ENCODE data around the gene TMEM183A.

TMEM183A gene

DNA sequence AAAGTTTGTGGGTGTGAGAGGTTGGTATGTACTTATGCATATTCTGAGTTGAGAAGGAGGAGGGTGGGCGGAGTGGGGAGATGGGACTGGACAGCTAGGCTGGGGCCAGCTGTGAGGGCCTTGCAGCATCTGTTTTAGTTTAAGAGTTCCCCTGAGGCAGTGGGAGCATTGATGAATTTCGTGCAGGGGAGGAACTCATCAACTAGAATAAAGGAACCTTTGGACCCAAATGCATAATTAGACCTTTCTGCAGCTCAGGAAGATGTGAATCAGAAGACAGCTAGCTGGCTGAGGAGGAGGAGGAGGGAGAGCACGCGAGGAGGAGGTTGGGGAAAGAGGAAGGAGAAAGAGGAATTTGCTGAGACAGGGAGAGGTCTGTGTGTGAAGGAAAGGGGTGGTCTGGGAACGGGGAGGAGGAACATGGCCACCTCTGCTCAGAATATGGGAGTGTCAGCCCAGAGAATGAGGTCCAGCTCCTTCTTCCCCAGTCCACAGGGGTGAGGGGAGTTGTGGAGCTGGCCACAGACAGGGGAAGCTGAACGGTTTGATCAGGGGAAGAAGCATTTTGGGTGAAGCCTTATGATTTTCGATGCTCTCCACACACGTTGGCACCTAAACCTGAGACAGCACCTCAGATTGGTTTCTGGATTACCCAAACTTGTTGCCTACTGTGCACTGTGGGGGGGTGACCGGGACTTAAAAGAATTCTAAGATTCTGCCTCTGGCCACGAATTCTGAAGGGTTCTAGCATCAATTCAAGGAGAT, 50.9 kb downstream of the TMEM183A start:
- no peak for DNase-seq (ENCODE audit: insufficient read length, low spot score)
- no peak for FAIRE-seq
- TF ChIP-seq POLR2A (IDR thresholded peaks at IDR 0.05; ENCODE audit: low read depth, low read length), result no peak
- no peak for TF ChIP-seq PAX5 (IDR thresholded peaks at IDR 0.05; ENCODE audit: insufficient read depth, low read length, severe bottlenecking)
- no peak for TF ChIP-seq SPI1 (IDR thresholded peaks at IDR 0.05; ENCODE audit: low read depth, low read length)
- no peak for TF ChIP-seq POU2F2 (IDR thresholded peaks at IDR 0.05; ENCODE audit: low read depth, low read length)
- TF ChIP-seq POLR2AphosphoS5 (IDR thresholded peaks at IDR 0.05; ENCODE audit: low read depth, low read length), result no peak
- no peak for TF ChIP-seq TAF1 (IDR thresholded peaks at IDR 0.05; ENCODE audit: low read depth, low read length)

DNA sequence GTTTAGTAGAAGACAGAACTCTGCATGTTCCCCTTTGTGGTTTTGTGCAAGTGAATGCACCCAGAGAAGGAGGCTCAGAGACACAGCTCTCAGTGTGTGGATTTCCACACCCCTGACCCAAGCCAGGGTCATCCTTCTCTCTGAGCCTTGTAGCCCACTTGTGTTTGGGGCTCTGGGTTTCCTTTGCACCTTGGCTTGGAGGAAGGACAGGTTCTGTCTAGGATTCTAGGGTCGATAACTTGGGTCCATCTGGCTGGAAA, 51.4 kb downstream of the TMEM183A start:
- DNase-seq (ENCODE audit: insufficient read length, low spot score) (no peak), FAIRE-seq (no peak)
- TF ChIP-seq POLR2A (IDR thresholded peaks at IDR 0.05; ENCODE audit: low read depth, low read length) (no peak), SPI1 (IDR thresholded peaks at IDR 0.05; ENCODE audit: low read depth, low read length) (no peak), POU2F2 (IDR thresholded peaks at IDR 0.05; ENCODE audit: low read depth, low read length) (no peak), POLR2AphosphoS5 (IDR thresholded peaks at IDR 0.05; ENCODE audit: low read depth, low read length) (no peak), TAF1 (IDR thresholded peaks at IDR 0.05; ENCODE audit: low read depth, low read length) (no peak), PAX5 (IDR thresholded peaks at IDR 0.05; ENCODE audit: insufficient read depth, low read length, severe bottlenecking) (no peak)

DNA sequence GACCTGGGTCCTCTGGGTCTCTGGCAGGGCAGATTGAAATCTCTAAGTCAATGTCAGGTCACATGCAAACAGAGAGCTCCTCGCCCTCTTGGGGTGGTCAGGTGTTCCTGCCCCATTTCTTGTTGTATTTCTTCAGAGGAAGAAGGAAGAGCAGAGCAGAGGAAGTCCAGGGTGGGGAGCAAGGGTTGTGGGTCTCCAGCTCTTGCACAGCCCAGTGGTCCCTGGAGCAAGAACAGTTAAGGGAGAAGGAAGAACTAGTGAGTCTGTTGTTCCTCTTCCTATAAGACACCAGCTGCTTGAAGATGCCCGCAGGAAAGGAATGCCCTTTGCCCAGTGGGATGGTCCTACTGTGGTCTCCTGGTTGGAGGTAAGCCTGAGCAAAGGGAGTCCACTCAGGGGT, 52.3 kb downstream of the TMEM183A start:
- DNase-seq (ENCODE audit: insufficient read length, low spot score) (no peak), FAIRE-seq (no peak)
- TF ChIP-seq TAF1 (IDR thresholded peaks at IDR 0.05; ENCODE audit: low read depth, low read length) (no peak), POLR2AphosphoS5 (IDR thresholded peaks at IDR 0.05; ENCODE audit: low read depth, low read length) (no peak), POLR2A (IDR thresholded peaks at IDR 0.05; ENCODE audit: low read depth, low read length) (no peak), PAX5 (IDR thresholded peaks at IDR 0.05; ENCODE audit: insufficient read depth, low read length, severe bottlenecking) (no peak), POU2F2 (IDR thresholded peaks at IDR 0.05; ENCODE audit: low read depth, low read length) (no peak), SPI1 (IDR thresholded peaks at IDR 0.05; ENCODE audit: low read depth, low read length) (no peak)

DNA sequence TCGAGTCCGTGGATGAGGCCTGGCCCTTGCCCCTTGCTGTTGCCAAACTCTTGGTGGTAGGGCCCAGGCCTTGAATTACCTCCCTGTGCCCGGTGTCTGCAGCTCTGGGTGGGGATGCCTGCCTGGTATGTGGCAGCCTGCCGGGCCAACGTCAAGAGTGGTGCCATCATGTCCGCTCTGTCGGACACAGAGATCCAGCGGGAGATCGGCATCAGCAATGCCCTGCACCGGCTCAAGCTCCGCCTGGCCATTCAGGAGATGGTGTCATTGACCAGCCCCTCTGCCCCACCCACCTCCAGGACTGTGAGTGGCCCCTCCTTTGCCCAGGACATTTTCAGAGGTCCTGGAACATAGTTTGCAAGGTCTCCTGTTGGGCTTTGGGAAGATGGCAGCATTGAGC, 52.9 kb downstream of the TMEM183A start:
- DNase-seq (ENCODE audit: insufficient read length, low spot score) (no peak), FAIRE-seq (no peak)
- no peak for TF ChIP-seq TAF1 (IDR thresholded peaks at IDR 0.05; ENCODE audit: low read depth, low read length)
- no peak for TF ChIP-seq SPI1 (IDR thresholded peaks at IDR 0.05; ENCODE audit: low read depth, low read length)
- no peak for TF ChIP-seq PAX5 (IDR thresholded peaks at IDR 0.05; ENCODE audit: insufficient read depth, low read length, severe bottlenecking)
- TF ChIP-seq POLR2AphosphoS5 (IDR thresholded peaks at IDR 0.05; ENCODE audit: low read depth, low read length), result no peak
- TF ChIP-seq POLR2A (IDR thresholded peaks at IDR 0.05; ENCODE audit: low read depth, low read length), result no peak
- no peak for TF ChIP-seq POU2F2 (IDR thresholded peaks at IDR 0.05; ENCODE audit: low read depth, low read length)

GRCh38 chr1:203063287-203063686, 56.1 kb downstream of the TMEM183A start:
- TF ChIP-seq POLR2AphosphoS5 (IDR thresholded peaks at IDR 0.05; ENCODE audit: low read depth, low read length) (no peak), SPI1 (IDR thresholded peaks at IDR 0.05; ENCODE audit: low read depth, low read length) (no peak), TAF1 (IDR thresholded peaks at IDR 0.05; ENCODE audit: low read depth, low read length) (no peak), PAX5 (IDR thresholded peaks at IDR 0.05; ENCODE audit: insufficient read depth, low read length, severe bottlenecking) (no peak), POU2F2 (IDR thresholded peaks at IDR 0.05; ENCODE audit: low read depth, low read length) (no peak), POLR2A (IDR thresholded peaks at IDR 0.05; ENCODE audit: low read depth, low read length) (no peak)
- no peak for FAIRE-seq
- no peak for DNase-seq (ENCODE audit: insufficient read length, low spot score)

GRCh38 chr1:203065191-203065590, 58.0 kb downstream of the TMEM183A start:
- TF ChIP-seq PAX5 (IDR thresholded peaks at IDR 0.05; ENCODE audit: insufficient read depth, low read length, severe bottlenecking) (no peak), POLR2A (IDR thresholded peaks at IDR 0.05; ENCODE audit: low read depth, low read length) (no peak), POLR2AphosphoS5 (IDR thresholded peaks at IDR 0.05; ENCODE audit: low read depth, low read length) (no peak), SPI1 (IDR thresholded peaks at IDR 0.05; ENCODE audit: low read depth, low read length) (no peak), TAF1 (IDR thresholded peaks at IDR 0.05; ENCODE audit: low read depth, low read length) (no peak), POU2F2 (IDR thresholded peaks at IDR 0.05; ENCODE audit: low read depth, low read length) (no peak)
- no peak for FAIRE-seq

DNA sequence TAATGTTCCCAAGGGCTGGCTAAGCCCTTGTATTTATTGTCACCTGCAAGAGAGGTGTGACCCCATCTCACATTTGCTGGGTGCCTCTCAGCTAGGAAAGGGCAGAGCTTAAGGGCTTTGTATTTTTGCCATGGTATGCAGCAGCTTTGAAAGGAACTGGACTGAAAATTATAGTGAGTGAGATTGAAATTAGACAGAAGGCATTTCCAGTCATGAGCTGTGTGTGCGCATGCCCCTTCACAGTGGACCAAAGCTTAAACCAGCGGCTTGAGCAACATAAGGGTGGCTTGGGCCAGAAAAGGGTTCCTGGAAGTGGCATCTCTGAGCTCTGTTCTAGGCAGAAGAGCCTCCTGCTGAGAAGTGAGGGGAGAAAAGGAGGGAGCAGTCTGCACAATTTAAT, 58.8 kb downstream of the TMEM183A start:
- TF ChIP-seq PAX5 (IDR thresholded peaks at IDR 0.05; ENCODE audit: insufficient read depth, low read length, severe bottlenecking) (no peak), POLR2A (IDR thresholded peaks at IDR 0.05; ENCODE audit: low read depth, low read length) (no peak), TAF1 (IDR thresholded peaks at IDR 0.05; ENCODE audit: low read depth, low read length) (no peak), SPI1 (IDR thresholded peaks at IDR 0.05; ENCODE audit: low read depth, low read length) (no peak), POLR2AphosphoS5 (IDR thresholded peaks at IDR 0.05; ENCODE audit: low read depth, low read length) (no peak), POU2F2 (IDR thresholded peaks at IDR 0.05; ENCODE audit: low read depth, low read length) (no peak)
- FAIRE-seq (no peak), DNase-seq (ENCODE audit: insufficient read length, low spot score) (no peak)

More at GRCh38 chr1:203065191-203065590, 58.0 kb downstream of the TMEM183A start:
- no peak for DNase-seq (ENCODE audit: insufficient read length, low spot score)

DNA sequence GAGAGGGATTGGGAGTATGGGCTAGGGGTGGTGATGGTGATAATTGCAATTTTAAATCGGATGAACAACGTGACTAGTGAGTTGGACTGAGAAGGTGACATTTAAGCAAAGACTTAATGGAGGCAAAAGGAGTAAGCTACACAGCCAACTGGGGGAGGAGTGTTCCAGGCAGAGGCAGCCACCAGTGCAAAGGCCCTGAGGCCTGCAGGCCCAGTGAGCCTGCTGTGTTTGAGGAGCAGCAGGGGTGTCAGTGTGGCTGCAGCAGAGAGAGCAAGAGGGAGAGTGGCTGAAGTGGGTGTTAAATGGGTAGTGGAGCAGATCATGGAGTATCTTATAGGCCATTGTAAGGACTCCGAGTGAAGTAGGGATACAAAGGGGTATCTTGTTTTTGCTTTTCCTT, 59.8 kb downstream of the TMEM183A start:
- no peak for TF ChIP-seq POLR2A (IDR thresholded peaks at IDR 0.05; ENCODE audit: low read depth, low read length)
- no peak for TF ChIP-seq SPI1 (IDR thresholded peaks at IDR 0.05; ENCODE audit: low read depth, low read length)
- no peak for TF ChIP-seq POLR2AphosphoS5 (IDR thresholded peaks at IDR 0.05; ENCODE audit: low read depth, low read length)
- no peak for TF ChIP-seq POU2F2 (IDR thresholded peaks at IDR 0.05; ENCODE audit: low read depth, low read length)
- TF ChIP-seq PAX5 (IDR thresholded peaks at IDR 0.05; ENCODE audit: insufficient read depth, low read length, severe bottlenecking), result no peak
- no peak for TF ChIP-seq TAF1 (IDR thresholded peaks at IDR 0.05; ENCODE audit: low read depth, low read length)
- DNase-seq (ENCODE audit: insufficient read length, low spot score), result no peak
- no peak for FAIRE-seq

GRCh38 chr1:203069030-203069747, 62.0 kb downstream of the TMEM183A start:
- DNase-seq (ENCODE audit: insufficient read length, low spot score) (no peak), FAIRE-seq (no peak)
- TF ChIP-seq PAX5 (IDR thresholded peaks at IDR 0.05; ENCODE audit: insufficient read depth, low read length, severe bottlenecking) (no peak), SPI1 (IDR thresholded peaks at IDR 0.05; ENCODE audit: low read depth, low read length) (no peak), TAF1 (IDR thresholded peaks at IDR 0.05; ENCODE audit: low read depth, low read length) (no peak), POLR2A (IDR thresholded peaks at IDR 0.05; ENCODE audit: low read depth, low read length) (no peak), POLR2AphosphoS5 (IDR thresholded peaks at IDR 0.05; ENCODE audit: low read depth, low read length) (no peak), POU2F2 (IDR thresholded peaks at IDR 0.05; ENCODE audit: low read depth, low read length) (no peak)

Measured in GM12891 (cell line).